GM18907 (cell line): ENCODE data around the gene ARL8B.
A peak's percentile ranks its signal among the peaks of the same experiment; 100 is the strongest.
"Not testable (repeated sequence)": the region's sequence is repeated elsewhere in the genome, so short reads cannot be mapped to it uniquely, and the experiment has no call there.

Experiments used
- ATAC-seq: cut with Tn5 transposase; IDR thresholded peaks from one replicate; pipeline ENCODE4 v1.9.1; 2021; ENCODE audit warnings: mild to moderate bottlenecking, moderate library complexity; ENCODE audit not compliant: unreplicated experiment

The ARL8B gene

GRCh38 chr3:5122030-5122740 is at the start of gene ARL8B:
TSS of gene ARL8B (plus strand) at chr3:5122292. CDS start at chr3:5122466, 174 bp downstream.
- peak; percentile 98 for ATAC-seq

- no peak for ATAC-seq
Observed at GRCh38 chr3:5073374-5074085, 48.6 kb upstream of the ARL8B start.

GRCh38 chr3:5078151-5078550 is 43.9 kb upstream of the ARL8B start:
- no peak for ATAC-seq

DNA sequence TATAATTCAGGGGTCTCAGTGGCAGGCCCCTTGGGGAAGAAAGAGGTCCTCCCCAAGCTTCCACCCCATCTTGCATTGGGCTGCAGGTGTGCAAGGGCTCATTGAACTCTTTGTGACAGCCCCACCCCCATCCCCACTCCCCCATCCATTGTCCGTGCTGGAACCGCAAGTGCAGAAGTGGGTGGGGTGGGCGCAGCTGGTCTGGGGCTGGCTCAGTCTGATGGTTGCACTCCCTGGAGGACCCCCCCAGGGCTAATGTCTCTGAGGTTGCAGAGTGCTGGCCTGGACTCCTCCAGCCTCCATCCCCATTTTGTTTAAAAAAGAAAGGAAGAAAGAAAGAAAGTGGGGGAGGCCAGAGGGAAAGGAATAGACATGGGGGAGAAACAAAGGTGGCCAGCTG is 42.3 kb upstream of the ARL8B start:
- no peak for ATAC-seq

DNA sequence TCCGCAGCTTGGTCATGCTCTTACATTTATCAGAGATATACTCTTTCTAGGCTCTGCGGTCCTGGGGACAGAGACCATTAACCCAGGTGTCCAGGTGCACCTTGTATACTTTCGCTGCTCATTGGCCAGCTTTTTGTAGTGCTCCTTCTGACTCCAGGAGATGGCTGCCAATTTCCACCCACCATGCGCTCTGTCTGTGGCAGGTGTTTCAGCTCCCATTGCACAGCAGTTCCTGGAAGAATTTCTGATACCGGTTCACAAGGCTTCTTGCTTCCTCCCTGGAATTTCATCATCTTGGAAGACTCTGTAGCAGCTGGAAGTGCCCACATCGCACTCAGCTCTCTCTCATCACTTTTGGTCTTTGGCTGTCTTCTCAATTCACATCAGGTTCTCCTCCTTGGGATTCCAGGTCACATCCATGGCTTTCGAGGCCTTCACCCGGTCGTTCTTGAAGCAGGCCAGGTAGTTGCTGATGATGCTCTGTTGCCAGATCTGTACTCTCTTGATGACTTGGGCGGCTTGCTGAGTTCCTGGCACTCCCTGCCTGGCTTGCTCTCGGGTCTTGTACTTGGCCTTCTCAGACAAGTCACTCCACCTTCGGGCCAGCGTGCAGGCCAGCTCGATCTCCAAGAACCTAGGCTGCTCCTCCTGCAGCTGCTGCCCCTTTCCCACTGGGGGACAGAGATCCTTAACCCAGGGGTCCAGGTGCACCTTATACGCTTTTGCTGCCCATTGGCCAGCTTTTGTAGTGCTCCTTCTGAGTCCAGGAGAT is 41.1 kb upstream of the ARL8B start:
- no peak for ATAC-seq

GRCh38 chr3:5081973-5082788 is 39.9 kb upstream of the ARL8B start:
- ATAC-seq: not testable (repeated sequence)

DNA sequence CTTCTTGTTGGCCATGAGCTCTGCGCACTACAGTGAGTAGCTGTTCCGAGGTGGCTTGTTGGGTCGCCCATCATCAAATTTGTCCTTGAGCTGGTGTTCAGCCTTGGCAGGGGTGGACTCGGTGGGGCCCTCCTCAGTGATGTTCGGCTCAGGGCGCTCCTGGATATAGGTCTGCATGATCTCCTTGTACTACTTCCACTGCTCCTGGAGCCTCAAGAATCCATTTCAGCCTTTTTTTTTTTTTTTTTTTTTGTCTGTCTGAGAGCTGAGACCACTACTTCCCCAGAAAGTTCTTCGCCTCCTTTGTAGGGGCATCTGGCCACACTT is 39.3 kb upstream of the ARL8B start:
- no peak for ATAC-seq

- ATAC-seq: no peak
Observed at GRCh38 chr3:5084224-5084623, 37.9 kb upstream of the ARL8B start.

GRCh38 chr3:5086708-5087107 is 35.4 kb upstream of the ARL8B start:
- no peak for ATAC-seq

- no peak for ATAC-seq
Observed at GRCh38 chr3:5087209-5087608, 34.9 kb upstream of the ARL8B start.

- no peak for ATAC-seq
Observed at GRCh38 chr3:5090197-5090596, 31.9 kb upstream of the ARL8B start.

GRCh38 chr3:5092018-5092417 is 30.1 kb upstream of the ARL8B start:
- ATAC-seq: no peak

- no peak for ATAC-seq
Observed at GRCh38 chr3:5093731-5094130, 28.4 kb upstream of the ARL8B start.

GRCh38 chr3:5095886-5096285 is 26.2 kb upstream of the ARL8B start:
- no peak for ATAC-seq

DNA sequence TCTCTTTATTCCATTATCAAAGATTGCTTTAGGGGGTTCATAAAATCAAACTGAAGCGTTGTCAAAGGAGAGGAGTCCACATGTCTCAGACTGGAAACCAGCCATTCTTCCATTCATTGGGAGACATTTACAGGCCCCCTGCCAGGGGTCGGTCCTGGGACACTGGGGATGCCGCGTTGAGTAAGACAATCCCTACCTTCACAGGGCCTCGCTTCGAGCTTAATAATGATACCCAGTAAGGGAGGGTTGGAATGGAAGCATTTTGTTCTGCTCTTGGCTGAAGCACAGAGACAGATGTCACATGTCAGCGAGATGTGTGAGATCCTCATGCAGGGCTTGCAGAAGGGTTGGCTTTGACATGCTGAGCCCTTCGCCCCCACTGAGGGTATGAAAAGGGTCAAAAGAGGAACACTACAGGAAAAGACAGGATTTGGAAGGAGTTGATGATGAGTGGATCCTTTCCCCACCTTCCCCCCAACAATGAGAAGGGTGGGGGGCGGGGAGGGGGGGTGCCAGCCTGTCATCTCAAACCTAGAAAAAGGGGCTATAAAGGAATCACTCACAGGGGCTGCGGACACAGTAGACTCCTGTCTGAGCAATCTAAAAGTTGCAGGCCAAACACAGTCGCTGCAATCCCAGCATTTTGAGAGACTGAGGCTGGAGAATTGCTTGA is 25.6 kb upstream of the ARL8B start:
- no peak for ATAC-seq

DNA sequence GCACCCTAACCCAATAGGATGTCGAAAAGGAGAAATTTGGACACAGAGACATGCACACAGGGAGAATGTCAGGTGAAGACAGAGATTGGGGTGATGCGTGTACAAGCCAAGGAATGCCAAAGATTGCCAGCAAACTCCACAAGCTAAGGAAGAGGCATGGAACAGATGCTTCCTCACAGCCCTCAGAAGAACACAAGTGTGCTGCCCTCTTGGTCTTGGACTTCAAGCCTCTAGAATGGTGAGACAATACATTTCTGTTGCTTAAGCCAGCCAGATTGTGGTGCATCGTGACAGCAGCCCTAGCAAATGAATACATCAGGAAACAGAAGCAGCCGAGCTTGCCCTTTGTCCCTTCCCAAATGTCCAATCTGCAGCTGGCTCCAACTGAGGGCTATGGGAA is 23.7 kb upstream of the ARL8B start:
- ATAC-seq: no peak

DNA sequence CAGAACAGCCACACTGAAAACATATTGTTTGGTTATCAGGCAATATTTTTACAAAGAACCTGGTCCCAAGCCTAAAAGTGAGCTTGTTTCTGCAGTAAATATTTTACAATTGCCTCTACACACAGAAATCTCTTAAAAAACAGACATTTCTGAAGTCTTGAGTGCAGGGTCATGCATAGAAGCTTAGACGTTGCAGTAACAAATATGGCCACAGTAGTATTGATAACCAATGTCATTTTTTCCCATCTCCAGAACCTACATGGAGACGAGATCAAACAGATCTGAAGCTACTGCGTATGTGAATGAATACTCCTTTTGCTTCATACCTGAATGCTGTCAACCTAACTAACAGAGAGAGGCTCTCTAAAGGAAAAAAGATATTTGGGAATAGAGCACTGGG is 19.6 kb upstream of the ARL8B start:
- ATAC-seq: no peak

- no peak for ATAC-seq
Observed at GRCh38 chr3:5103743-5104142, 18.3 kb upstream of the ARL8B start.

- no peak for ATAC-seq
Observed at GRCh38 chr3:5105050-5105449, 17.0 kb upstream of the ARL8B start.

GRCh38 chr3:5106371-5106770 is 15.7 kb upstream of the ARL8B start:
- ATAC-seq: not testable (repeated sequence)

- ATAC-seq: not testable (repeated sequence)
Observed at GRCh38 chr3:5106933-5107334, 15.2 kb upstream of the ARL8B start.
